K562 (cell line): ENCODE data around the gene CCDC85C.

Experiments
- DNMT1 ChIP-seq: fragments of 450-650 bp; IDR thresholded peaks from 2 replicates; pipeline ENCODE4 v1.6.1; 2016; ENCODE audit warnings: antibody characterized with exemption, mild to moderate bottlenecking
- EP300 ChIP-seq: IDR thresholded peaks from 2 replicates; pipeline ENCODE4 v1.6.1; 2012; ENCODE audit warnings: low read length, improper control_type of control experiment
- JUN ChIP-seq, 2 experiments: sonication (generic) in 1 of 2; formaldehyde crosslinking in 1 of 2; IDR thresholded peaks; 2 replicates each; pipeline versions ENCODE4 v1.6.1 to v1.8.0; 2012 to 2022; ENCODE audit warnings: borderline replicate concordance in 2 of 2, mild to moderate bottlenecking in 2 of 2, improper control_type of control experiment in 1 of 2, low read depth in 1 of 2, low read length in 1 of 2, missing genetic modification reagents in 1 of 2
- PTTG1 ChIP-seq: fragments of 450-650 bp; IDR thresholded peaks from 2 replicates; pipeline ENCODE4 v1.6.1; 2016; ENCODE audit warnings: low read depth, mild to moderate bottlenecking, missing genetic modification characterization, missing compliant biosample characterization
- SAP30 ChIP-seq: fragments of 200-600 bp; sonication (generic); IDR thresholded peaks from 2 replicates; pipeline ENCODE4 v1.6.1; 2012; ENCODE audit warnings: borderline replicate concordance, low read depth, mild to moderate bottlenecking, moderate library complexity, low read length, control low read depth, inconsistent platforms; ENCODE audit not compliant: insufficient read depth, poor library complexity, severe bottlenecking
- SMARCA4 ChIP-seq: fragments of 450-650 bp; IDR thresholded peaks from 2 replicates; pipeline ENCODE4 v1.6.1; 2016
- TF ChIP-seq, protein P1 (sequence below): fragments of 450-650 bp; IDR thresholded peaks from 2 replicates; pipeline ENCODE4 v1.6.1; 2017; ENCODE audit warnings: antibody characterized with exemption, mild to moderate bottlenecking
- TF ChIP-seq, protein P2 (sequence below): fragments of 450-650 bp; IDR thresholded peaks from 2 replicates; pipeline ENCODE4 v1.7.0; 2016; ENCODE audit warnings: borderline replicate concordance
- TF ChIP-seq, protein P3 (sequence below), 3 experiments: IDR thresholded peaks in 2 of 3; conservative IDR thresholded peaks in 1 of 3; 2 replicates each; pipeline ENCODE4 v1.5.1; 2011 to 2012; ENCODE audit warnings: low read length in 3 of 3, mild to moderate bottlenecking in 3 of 3, control low read depth in 2 of 3, improper control_type of control experiment in 1 of 3, inconsistent platforms in 1 of 3, low read depth in 1 of 3, mixed read lengths in 1 of 3, moderate library complexity in 1 of 3; ENCODE audit not compliant: insufficient read depth in 2 of 3

DNA sequence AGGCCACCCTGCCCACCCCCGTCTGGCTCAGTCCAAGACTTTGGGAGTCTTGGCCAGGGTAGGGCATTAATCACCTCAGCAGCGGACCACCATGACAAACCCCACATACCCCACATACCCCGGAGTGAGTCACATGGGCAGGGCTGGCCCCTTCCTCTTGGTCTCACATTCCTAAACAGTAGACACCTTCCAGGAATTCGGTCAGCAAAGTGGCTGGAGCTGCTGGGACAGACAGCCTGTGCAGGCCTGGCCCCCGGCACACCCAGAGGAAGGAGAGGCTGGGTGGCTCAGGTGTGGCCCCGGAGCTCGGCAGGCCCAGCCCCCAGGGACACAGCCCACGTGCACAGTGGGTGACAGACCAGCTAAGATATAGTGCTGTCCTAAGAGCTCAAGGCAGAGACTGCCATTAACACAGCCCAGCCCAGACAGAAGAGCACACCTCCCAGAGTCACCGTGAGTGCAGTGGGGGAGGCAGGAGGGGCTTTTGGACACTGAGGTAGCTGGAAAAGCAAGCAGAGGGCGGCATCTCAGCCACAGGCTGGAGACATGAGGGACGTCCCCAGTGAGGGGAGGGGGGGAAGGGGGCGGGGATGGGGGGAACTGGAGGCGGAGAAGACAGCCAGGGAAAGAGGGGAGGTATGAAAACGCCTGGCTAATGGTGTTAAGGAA is 24.0 kb downstream of the CCDC85C start:
- no peak for TF ChIP-seq DNMT1
- no peak for TF ChIP-seq PTTG1
- TF ChIP-seq SMARCA4, result no peak
- TF ChIP-seq, protein P1, sequence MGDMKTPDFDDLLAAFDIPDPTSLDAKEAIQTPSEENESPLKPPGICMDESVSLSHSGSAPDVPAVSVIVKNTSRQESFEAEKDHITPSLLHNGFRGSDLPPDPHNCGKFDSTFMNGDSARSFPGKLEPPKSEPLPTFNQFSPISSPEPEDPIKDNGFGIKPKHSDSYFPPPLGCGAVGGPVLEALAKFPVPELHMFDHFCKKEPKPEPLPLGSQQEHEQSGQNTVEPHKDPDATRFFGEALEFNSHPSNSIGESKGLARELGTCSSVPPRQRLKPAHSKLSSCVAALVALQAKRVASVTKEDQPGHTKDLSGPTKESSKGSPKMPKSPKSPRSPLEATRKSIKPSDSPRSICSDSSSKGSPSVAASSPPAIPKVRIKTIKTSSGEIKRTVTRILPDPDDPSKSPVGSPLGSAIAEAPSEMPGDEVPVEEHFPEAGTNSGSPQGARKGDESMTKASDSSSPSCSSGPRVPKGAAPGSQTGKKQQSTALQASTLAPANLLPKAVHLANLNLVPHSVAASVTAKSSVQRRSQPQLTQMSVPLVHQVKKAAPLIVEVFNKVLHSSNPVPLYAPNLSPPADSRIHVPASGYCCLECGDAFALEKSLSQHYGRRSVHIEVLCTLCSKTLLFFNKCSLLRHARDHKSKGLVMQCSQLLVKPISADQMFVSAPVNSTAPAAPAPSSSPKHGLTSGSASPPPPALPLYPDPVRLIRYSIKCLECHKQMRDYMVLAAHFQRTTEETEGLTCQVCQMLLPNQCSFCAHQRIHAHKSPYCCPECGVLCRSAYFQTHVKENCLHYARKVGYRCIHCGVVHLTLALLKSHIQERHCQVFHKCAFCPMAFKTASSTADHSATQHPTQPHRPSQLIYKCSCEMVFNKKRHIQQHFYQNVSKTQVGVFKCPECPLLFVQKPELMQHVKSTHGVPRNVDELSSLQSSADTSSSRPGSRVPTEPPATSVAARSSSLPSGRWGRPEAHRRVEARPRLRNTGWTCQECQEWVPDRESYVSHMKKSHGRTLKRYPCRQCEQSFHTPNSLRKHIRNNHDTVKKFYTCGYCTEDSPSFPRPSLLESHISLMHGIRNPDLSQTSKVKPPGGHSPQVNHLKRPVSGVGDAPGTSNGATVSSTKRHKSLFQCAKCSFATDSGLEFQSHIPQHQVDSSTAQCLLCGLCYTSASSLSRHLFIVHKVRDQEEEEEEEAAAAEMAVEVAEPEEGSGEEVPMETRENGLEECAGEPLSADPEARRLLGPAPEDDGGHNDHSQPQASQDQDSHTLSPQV, result no peak
- no peak for TF ChIP-seq SAP30
- TF ChIP-seq, protein P2, sequence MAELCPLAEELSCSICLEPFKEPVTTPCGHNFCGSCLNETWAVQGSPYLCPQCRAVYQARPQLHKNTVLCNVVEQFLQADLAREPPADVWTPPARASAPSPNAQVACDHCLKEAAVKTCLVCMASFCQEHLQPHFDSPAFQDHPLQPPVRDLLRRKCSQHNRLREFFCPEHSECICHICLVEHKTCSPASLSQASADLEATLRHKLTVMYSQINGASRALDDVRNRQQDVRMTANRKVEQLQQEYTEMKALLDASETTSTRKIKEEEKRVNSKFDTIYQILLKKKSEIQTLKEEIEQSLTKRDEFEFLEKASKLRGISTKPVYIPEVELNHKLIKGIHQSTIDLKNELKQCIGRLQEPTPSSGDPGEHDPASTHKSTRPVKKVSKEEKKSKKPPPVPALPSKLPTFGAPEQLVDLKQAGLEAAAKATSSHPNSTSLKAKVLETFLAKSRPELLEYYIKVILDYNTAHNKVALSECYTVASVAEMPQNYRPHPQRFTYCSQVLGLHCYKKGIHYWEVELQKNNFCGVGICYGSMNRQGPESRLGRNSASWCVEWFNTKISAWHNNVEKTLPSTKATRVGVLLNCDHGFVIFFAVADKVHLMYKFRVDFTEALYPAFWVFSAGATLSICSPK, result no peak
- TF ChIP-seq JUN (IDR thresholded peaks at IDR 0.05; ENCODE audit: borderline replicate concordance, low read depth, low read length), result no peak
- no peak for TF ChIP-seq JUN (CRISPR knock-in tag; IDR thresholded peaks at IDR 0.05; ENCODE audit: borderline replicate concordance)
- no peak for TF ChIP-seq EP300
- TF ChIP-seq, protein P3, sequence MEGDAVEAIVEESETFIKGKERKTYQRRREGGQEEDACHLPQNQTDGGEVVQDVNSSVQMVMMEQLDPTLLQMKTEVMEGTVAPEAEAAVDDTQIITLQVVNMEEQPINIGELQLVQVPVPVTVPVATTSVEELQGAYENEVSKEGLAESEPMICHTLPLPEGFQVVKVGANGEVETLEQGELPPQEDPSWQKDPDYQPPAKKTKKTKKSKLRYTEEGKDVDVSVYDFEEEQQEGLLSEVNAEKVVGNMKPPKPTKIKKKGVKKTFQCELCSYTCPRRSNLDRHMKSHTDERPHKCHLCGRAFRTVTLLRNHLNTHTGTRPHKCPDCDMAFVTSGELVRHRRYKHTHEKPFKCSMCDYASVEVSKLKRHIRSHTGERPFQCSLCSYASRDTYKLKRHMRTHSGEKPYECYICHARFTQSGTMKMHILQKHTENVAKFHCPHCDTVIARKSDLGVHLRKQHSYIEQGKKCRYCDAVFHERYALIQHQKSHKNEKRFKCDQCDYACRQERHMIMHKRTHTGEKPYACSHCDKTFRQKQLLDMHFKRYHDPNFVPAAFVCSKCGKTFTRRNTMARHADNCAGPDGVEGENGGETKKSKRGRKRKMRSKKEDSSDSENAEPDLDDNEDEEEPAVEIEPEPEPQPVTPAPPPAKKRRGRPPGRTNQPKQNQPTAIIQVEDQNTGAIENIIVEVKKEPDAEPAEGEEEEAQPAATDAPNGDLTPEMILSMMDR (IDR thresholded peaks at IDR 0.05 in 2 of 3, conservative IDR thresholded peaks at IDR 0.05 in 1 of 3; ENCODE audit: insufficient read depth in 2 of 3, low read depth in 1 of 3, low read length in 3 of 3), result no peak
